Ureter (tissue), 1 donor: ENCODE data around the gene ARMC12. TPM values are rescaled to one million over a fixed set of nuclear protein-coding genes. Genes with fewer than 3 reads are reported as not detected.

Experiments used
- total RNA-seq: library from RNA; stranded (reverse); gene quantifications from one replicate; pipeline ENCODE4 v1.2.4, GENCODE V29; 2023
- donor health status: DM: yes; HTN: yes; CAD: no.

The ARMC12 gene
- total RNA-seq, 1 donor from 2014 or later, result 1.5 TPM

Other genes with a start within 250 kb of the ARMC12 start
- gene TEAD3, start 240.0 kb upstream of the ARMC12 start, total RNA-seq, result 60.3 TPM
- gene TULP1, start 224.1 kb upstream of the ARMC12 start, total RNA-seq, result 0.83 TPM
- gene FKBP5, start 48.1 kb upstream of the ARMC12 start, total RNA-seq, result 112 TPM
- gene CLPSL2, start 39.6 kb downstream of the ARMC12 start, total RNA-seq, result not detected
- gene CLPSL1, start 44.0 kb downstream of the ARMC12 start, total RNA-seq, result not detected
- not detected for gene CLPS, start 60.3 kb downstream of the ARMC12 start, total RNA-seq
- gene LHFPL5, start 68.3 kb downstream of the ARMC12 start, total RNA-seq, result not detected
- 72.9 TPM for gene SRPK1, start 184.1 kb downstream of the ARMC12 start, total RNA-seq